GM12874 (cell line): Measurements from ENCODE around the gene KAZN.

Experiments
- CTCF ChIP-seq: IDR thresholded peaks from 2 replicates; pipeline ENCODE4 v1.5.1; 2011; ENCODE audit warnings: low read depth, mild to moderate bottlenecking, control low read depth, low read length, moderate library complexity; ENCODE audit not compliant: insufficient read depth

KAZN gene

DNA sequence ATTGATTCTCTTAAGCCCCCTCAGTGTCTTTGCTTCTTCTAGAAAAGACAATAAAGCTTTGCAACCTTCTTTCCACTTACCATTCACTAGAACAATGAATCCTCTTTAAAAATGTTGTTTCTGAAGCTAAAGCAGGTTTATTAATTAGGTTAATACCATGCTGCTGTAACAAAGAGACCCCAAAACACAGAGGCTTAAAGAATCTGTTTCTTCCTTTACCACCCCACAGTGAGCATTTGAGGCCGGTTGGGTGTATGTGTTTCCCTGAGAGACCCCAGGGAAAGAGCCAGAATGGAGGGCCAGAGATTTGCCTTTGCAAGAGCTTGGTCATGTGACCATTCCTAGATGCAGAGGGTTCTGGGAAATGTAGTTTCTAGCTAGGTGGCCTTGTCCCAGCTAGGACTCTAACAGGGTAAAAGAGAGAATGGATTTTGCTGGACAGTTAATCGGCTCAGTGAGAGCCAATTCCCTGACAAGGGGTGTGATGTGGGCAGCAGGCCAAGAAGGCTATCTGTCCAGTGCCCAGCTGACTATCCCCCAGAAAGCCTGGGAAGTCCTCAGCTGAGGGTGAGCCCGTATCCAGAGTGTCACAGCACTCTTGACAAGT lies 363.3 kb downstream of the KAZN start:
- no peak for TF ChIP-seq CTCF

- no peak for TF ChIP-seq CTCF
Measured at GRCh38 chr1:14962407-14962806, 363.9 kb downstream of the KAZN start.

DNA sequence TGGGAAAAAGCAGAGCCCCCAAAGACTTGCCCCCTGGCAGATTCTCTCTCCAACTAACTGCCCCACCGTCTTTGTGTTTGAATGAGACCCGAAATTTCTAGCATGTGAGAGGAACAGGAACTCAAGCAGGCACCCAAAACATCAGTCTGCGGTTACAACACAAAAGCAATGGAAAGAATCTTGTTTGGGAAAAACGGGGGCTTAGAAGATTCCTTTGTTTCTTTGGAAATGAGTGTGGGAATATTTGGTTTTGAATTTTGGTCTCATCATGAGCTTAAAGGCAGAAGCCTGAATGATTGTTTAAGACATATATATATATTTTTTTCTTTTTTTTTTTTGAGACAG lies 366.2 kb downstream of the KAZN start:
- no peak for TF ChIP-seq CTCF

DNA sequence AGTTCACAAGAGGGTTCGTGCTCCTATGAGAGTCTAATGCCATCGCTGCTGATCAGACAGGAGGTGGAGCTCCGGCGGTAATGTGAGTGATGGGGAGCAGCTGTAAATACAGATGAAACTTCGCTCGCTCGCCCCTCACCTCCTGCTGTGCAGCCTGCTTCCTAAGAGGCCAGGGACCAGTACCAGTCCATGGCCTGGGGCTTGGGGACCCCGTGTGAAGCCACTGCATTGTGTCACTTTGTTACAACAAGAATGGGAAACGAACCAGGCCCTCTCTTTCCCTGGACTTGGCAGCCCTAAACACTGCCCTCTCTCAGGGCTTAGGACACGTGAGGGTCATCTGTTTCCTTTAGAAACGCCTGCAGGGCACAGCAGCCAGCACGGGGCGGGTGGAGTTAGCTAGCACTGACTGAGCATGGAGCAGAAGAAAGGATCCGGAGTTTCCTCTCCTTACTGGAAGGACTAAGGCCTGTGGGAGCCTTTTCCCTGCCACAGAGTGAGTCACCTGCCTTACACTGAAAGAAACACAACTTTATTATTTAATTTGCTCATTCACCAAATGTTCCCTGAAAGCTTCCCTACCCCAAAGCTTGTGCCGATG lies 369.9 kb downstream of the KAZN start:
- TF ChIP-seq CTCF = no peak

DNA sequence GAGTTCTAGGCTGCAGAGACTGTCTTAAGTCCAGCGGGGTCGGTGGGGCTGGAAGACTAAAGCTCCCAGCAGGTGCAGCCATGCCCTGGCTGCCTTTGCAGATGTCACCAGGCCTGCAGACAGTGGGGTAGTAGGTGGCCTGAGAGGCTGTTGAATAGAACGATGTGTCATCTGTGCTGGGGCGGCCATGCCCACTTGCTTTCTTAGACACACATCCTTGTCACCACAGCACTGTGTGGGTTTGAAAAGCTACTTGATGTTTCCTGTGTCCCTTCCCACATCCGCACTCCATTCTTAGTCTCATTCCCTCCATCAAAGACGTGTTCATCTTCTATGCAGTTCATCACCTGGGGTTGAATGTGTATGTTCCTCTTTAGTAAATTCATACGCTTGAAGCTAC lies 370.5 kb downstream of the KAZN start:
- no peak for TF ChIP-seq CTCF

DNA sequence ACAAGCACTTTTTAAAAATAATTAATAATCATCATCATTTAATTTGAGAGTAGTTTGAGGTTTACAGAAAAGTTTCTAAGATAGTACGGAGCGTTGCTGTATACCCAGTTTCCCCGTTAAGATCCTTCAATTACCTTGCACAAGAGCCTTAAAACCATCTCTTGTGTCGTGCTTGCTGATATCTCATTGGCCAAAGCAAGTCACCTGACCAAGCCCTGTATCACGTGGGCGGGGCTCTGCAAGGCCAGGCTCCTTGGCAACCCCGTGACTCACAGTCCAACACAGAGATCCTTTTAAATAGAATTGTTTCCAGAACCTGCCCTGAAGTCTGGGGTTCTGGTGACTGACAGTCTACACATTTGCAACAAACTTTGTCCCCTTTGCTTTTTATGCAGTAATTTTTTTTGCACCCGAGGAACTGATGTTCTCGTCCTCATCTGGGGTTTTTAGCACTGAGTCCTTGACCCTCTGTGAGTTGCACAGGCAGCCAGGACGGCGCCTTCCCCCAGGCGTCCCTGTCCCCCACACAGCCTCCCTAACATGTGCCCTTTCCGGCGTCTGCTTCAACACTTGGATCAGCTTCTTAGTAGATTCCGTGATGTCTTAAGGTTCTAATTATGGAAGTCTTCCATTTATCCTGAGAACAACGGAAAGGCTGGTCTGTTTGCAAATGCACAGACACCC lies 371.8 kb downstream of the KAZN start:
- TF ChIP-seq CTCF = no peak

DNA sequence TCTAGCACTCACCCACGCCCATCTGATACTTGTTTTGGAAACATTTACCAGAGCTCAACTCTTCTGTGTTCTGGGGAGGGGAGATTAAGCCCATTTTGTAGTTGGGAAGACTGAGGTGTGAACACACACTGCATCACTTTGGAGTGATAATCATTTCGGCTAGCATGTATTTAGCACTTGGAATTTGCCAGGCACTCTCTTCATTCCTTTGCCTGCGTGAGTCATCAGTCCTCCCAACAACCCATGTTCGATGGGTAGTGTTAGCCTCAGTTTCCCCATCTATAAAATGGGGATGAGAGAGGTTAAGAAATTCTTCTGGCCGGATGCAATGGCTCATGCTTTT lies 372.3 kb downstream of the KAZN start:
- no peak for TF ChIP-seq CTCF
